Neural progenitor cell (in vitro differentiated cells): ENCODE measurements around the gene CITED4. TPM values are rescaled to one million over a fixed set of nuclear protein-coding genes. Genes with fewer than 3 reads are reported as not detected.
"Not testable (repeated sequence)": the region's sequence is repeated elsewhere in the genome, so short reads cannot be mapped to it uniquely, and the experiment has no call there.

Source experiments
- DNase-seq: peaks from one replicate; pipeline ENCODE4 v3.0.0-alpha.2; 2016; ENCODE audit warnings: low spot score
- H2AFZ ChIP-seq: fragments of 200-600 bp; sonication (generic); replicated peaks from 2 replicates; pipeline ENCODE4 v1.6.1; 2016; ENCODE audit warnings: antibody characterized with exemption
- H3F3A ChIP-seq: fragments of 200-600 bp; sonication (generic); 2 replicates; pipeline ENCODE4 v1.6.1; 2016; ENCODE audit warnings: antibody characterized with exemption, low read depth
- H3K27ac ChIP-seq: fragments of 200-600 bp; sonication (generic); 2 replicates; pipeline ENCODE4 v1.5.1; 2016; ENCODE audit warnings: mild to moderate bottlenecking
- H3K27me3 ChIP-seq: fragments of 200-600 bp; sonication (generic); 2 replicates; pipeline ENCODE4 v1.6.1; 2016; ENCODE audit warnings: mild to moderate bottlenecking, moderate library complexity
- H3K36me3 ChIP-seq: fragments of 200-600 bp; sonication (generic); 2 replicates; pipeline ENCODE4 v1.5.1; 2016
- H3K4me1 ChIP-seq: fragments of 200-600 bp; sonication (generic); 2 replicates; pipeline ENCODE4 v1.6.1; 2016; ENCODE audit warnings: mixed run types
- H3K4me2 ChIP-seq: fragments of 200-600 bp; sonication (generic); 2 replicates; pipeline ENCODE4 v1.6.1; 2016
- H3K4me3 ChIP-seq: fragments of 200-600 bp; sonication (generic); 2 replicates; pipeline ENCODE4 v1.5.1; 2016
- H3K79me2 ChIP-seq: fragments of 200-600 bp; sonication (generic); 2 replicates; pipeline ENCODE4 v1.6.1; 2016; ENCODE audit warnings: low read depth
- H3K9ac ChIP-seq: fragments of 200-600 bp; sonication (generic); 2 replicates; pipeline ENCODE4 v1.6.1; 2016
- H3K9me3 ChIP-seq: fragments of 200-600 bp; sonication (generic); 2 replicates; pipeline ENCODE4 v1.5.1; 2016; ENCODE audit warnings: low read depth
- H4K20me1 ChIP-seq: fragments of 200-600 bp; sonication (generic); 2 replicates; pipeline ENCODE4 v1.6.1; 2016; ENCODE audit warnings: low read depth
- H3K27ac Mint-ChIP-seq: 3 replicates; pipeline ENCODE4 v1.8.0; 2021; ENCODE audit warnings: mixed read lengths
- H3K27me3 Mint-ChIP-seq: 2 replicates; pipeline ENCODE4 v1.8.0; 2022; ENCODE audit warnings: low read depth, mild to moderate bottlenecking, inconsistent platforms, moderate library complexity, mixed read lengths; ENCODE audit not compliant: insufficient read depth
- H3K36me3 Mint-ChIP-seq: 3 replicates; pipeline ENCODE4 v1.8.0; 2021; ENCODE audit warnings: mixed read lengths
- H3K4me1 Mint-ChIP-seq: 3 replicates; pipeline ENCODE4 v1.8.0; 2021; ENCODE audit warnings: mixed read lengths
- H3K4me3 Mint-ChIP-seq: 3 replicates; pipeline ENCODE4 v1.8.0; 2021; ENCODE audit warnings: mild to moderate bottlenecking, moderate library complexity, mixed read lengths
- H3K9me3 Mint-ChIP-seq: 3 replicates; pipeline ENCODE4 v1.8.0; 2020; ENCODE audit warnings: mixed read lengths
- CTCF ChIP-seq: fragments of 200-600 bp; sonication (generic); IDR thresholded peaks from 2 replicates; pipeline ENCODE4 v1.5.1; 2017; ENCODE audit warnings: antibody characterized with exemption, mild to moderate bottlenecking
- EZH2 ChIP-seq: fragments of 200-600 bp; sonication (generic); IDR thresholded peaks from 2 replicates; pipeline ENCODE4 v1.6.1; 2017; ENCODE audit warnings: antibody characterized with exemption, mild to moderate bottlenecking, moderate library complexity
- EZH2phosphoT487 ChIP-seq: fragments of 200-600 bp; sonication (generic); IDR thresholded peaks from 2 replicates; pipeline ENCODE4 v1.6.1; 2017; ENCODE audit warnings: antibody characterized with exemption
- total RNA-seq: library from RNA; depleted of rRNA; stranded (reverse); fragments of >200 nt; gene quantifications from 2 replicates; pipeline ENCODE4 v1.2.3, GENCODE V29; 2015; ENCODE audit warnings: low replicate concordance

The CITED4 gene
- total RNA-seq, 1 donor from 2014 or later: 0.77 TPM

GRCh38 chr1:40896482-40896881 is 34.3 kb upstream of the CITED4 start:
- Histone ChIP-seq H4K20me1 (no peaks in the 10 kb centered on the region), H3K9ac (no peak overlapping the region), H3K36me3 (no peaks in the 10 kb centered on the region), H3K79me2 (no peaks in the 10 kb centered on the region), H3K4me2 (no peak overlapping the region), H3K27ac (no peak overlapping the region), H3K27me3 (no peaks in the 10 kb centered on the region), H2AFZ (no peak overlapping the region), H3K4me3 (no peak overlapping the region), H3K9me3 (no peaks in the 10 kb centered on the region), H3F3A (no peaks in the 10 kb centered on the region), H3K4me1 (no peaks in the 10 kb centered on the region)
- Mint-ChIP-seq H3K9me3 (peaks cover 28% of the 10 kb centered on the region), H3K36me3 (no peaks in the 10 kb centered on the region), H3K27me3 (peaks cover 2% of the 10 kb centered on the region), H3K27ac (no peak overlapping the region), H3K4me3 (no peak overlapping the region), H3K4me1 (no peaks in the 10 kb centered on the region)
- DNase-seq: no peak
- no peak for TF ChIP-seq EZH2phosphoT487
- no peak for TF ChIP-seq CTCF
- TF ChIP-seq EZH2: no peak

GRCh38 chr1:40895601-40896000 is 33.4 kb upstream of the CITED4 start:
- H3K4me2 ChIP-seq: no peak overlapping the region
- Mint-ChIP-seq H3K27ac (no peak overlapping the region), H3K36me3 (no peaks in the 10 kb centered on the region), H3K4me1 (no peaks in the 10 kb centered on the region), H3K4me3 (no peak overlapping the region), H3K9me3 (peaks cover 28% of the 10 kb centered on the region), H3K27me3 (peaks cover 4% of the 10 kb centered on the region)
- H3K9ac ChIP-seq: no peak overlapping the region
- H3K27me3 ChIP-seq: no peaks in the 10 kb centered on the region
- H3K79me2 ChIP-seq: no peaks in the 10 kb centered on the region
- H3F3A ChIP-seq: no peaks in the 10 kb centered on the region
- H3K4me3 ChIP-seq: no peak overlapping the region
- no peak for DNase-seq
- no peaks in the 10 kb centered on the region for H3K36me3 ChIP-seq
- H2AFZ ChIP-seq: no peak overlapping the region
- TF ChIP-seq CTCF (no peak), EZH2phosphoT487 (no peak)
- no peaks in the 10 kb centered on the region for H3K4me1 ChIP-seq
- H4K20me1 ChIP-seq: no peaks in the 10 kb centered on the region
- H3K9me3 ChIP-seq: no peaks in the 10 kb centered on the region
- H3K27ac ChIP-seq: no peak overlapping the region

- H3K4me3 Mint-ChIP-seq: peak overlapping the region; percentile 41
- H4K20me1 ChIP-seq, H3K27ac ChIP-seq, H3F3A ChIP-seq, H3K4me2 ChIP-seq, H3K27me3 ChIP-seq, DNase-seq, H3K9ac ChIP-seq, H3K27me3 Mint-ChIP-seq, H3K36me3 Mint-ChIP-seq, H2AFZ ChIP-seq, H3K4me3 ChIP-seq, H3K36me3 ChIP-seq, H3K4me1 Mint-ChIP-seq, H3K4me1 ChIP-seq, H3K9me3 ChIP-seq, H3K27ac Mint-ChIP-seq, H3K79me2 ChIP-seq: not testable (repeated sequence)
- peaks cover 30% of the 10 kb centered on the region for H3K9me3 Mint-ChIP-seq
Measured at GRCh38 chr1:40894858-40895257, 32.7 kb upstream of the CITED4 start.

- H3K27me3 Mint-ChIP-seq: peaks cover 7% of the 10 kb centered on the region
- no peak overlapping the region for H3K4me3 ChIP-seq
- no peak overlapping the region for H3K27ac ChIP-seq
- H3K4me3 Mint-ChIP-seq: peak overlapping the region; percentile 41
- no peaks in the 10 kb centered on the region for H3F3A ChIP-seq
- peaks cover 30% of the 10 kb centered on the region for H3K9me3 Mint-ChIP-seq
- TF ChIP-seq EZH2phosphoT487 (no peak), EZH2 (no peak), CTCF (no peak)
- no peak for DNase-seq
- no peaks in the 10 kb centered on the region for H3K36me3 ChIP-seq
- no peaks in the 10 kb centered on the region for H3K36me3 Mint-ChIP-seq
- no peaks in the 10 kb centered on the region for H3K9me3 ChIP-seq
- no peak overlapping the region for H3K27ac Mint-ChIP-seq
- H3K4me1 ChIP-seq: no peaks in the 10 kb centered on the region
- no peaks in the 10 kb centered on the region for H4K20me1 ChIP-seq
- H3K27me3 ChIP-seq: no peaks in the 10 kb centered on the region
- no peak overlapping the region for H3K4me2 ChIP-seq
- no peak overlapping the region for H3K9ac ChIP-seq
- H3K79me2 ChIP-seq: no peaks in the 10 kb centered on the region
- no peaks in the 10 kb centered on the region for H3K4me1 Mint-ChIP-seq
- H2AFZ ChIP-seq: no peak overlapping the region
Measured at GRCh38 chr1:40894455-40894854, 32.3 kb upstream of the CITED4 start.
